Spleen (tissue), 7 donors: Measurements from ENCODE around the gene SLC37A3.

Source experiments
- CTCF ChIP-seq, 11 experiments: fragments of 200-600 bp in 7 of 11; fragments of 450-650 bp in 4 of 11; sonication (generic) in 4 of 11; IDR thresholded peaks in 8 of 11; conservative IDR thresholded peaks in 3 of 11; 1 replicate in 7 of 11; 2 replicates in 4 of 11; pipeline versions ENCODE4 v1.4.0 to v1.8.0; 2016 to 2021; ENCODE audit warnings: antibody characterized with exemption in 11 of 11, inconsistent platforms in 4 of 11, mild to moderate bottlenecking in 1 of 11
- POLR2A ChIP-seq, 3 donors: fragments of 450-650 bp; IDR thresholded peaks; one replicate each; pipeline ENCODE4 v1.5.1; 2017; ENCODE audit warnings: antibody characterized with exemption in 3 of 3, mild to moderate bottlenecking in 1 of 3
- POLR2AphosphoS5 ChIP-seq, 3 donors: sonication (generic); formaldehyde crosslinking; IDR thresholded peaks; one replicate each; pipeline ENCODE4 v1.5.1; 2017; ENCODE audit warnings: antibody characterized with exemption in 3 of 3
- donor health status: DM: no; HTN: no; CAD: no; lungs with moderate emphysema.
- donor health status: DM: no; HTN: no; CAD: no.
- donor health status: DM: no; HTN: no; CAD: no.

GRCh38 chr7:140375323-140375722, 23.0 kb downstream of the SLC37A3 start:
- TF ChIP-seq POLR2A (IDR thresholded peaks at IDR 0.05) (no peak), CTCF (IDR thresholded peaks at IDR 0.05 in 8 of 11, conservative IDR thresholded peaks at IDR 0.05 in 3 of 11) (no peak), POLR2AphosphoS5 (IDR thresholded peaks at IDR 0.05) (no peak)
